Measurements from ENCODE around the gene ZFP36L1. TPM values are rescaled to one million over a fixed set of nuclear protein-coding genes. Genes with fewer than 3 reads are reported as not detected.

ZFP36L1 gene
- total RNA-seq, 4 donors from 2014 or later, result 154 to 451 (median 280) TPM

- Histone ChIP-seq H3K36me3 (peaks cover 0 to 51% of the 10 kb centered on the region in 2 donors), H3K4me1 (peaks cover 0 to 42% (median 10%) of the 10 kb centered on the region in 3 donors), H3K9me3 (no peaks in the 10 kb centered on the region), H3K27ac (peak overlapping the region; percentile 98 to 100 (median 100)), H3K4me3 (peak overlapping the region; percentile 65 to 87), H3K27me3 (no peaks in the 10 kb centered on the region)
- WGBS, 2 donors (ENCODE audit: low coverage in 1 of 2), result 0% methylated on average over 5 to 8 of the region's 8 CpGs
- no peak for ATAC-seq
- no peak for TF ChIP-seq POLR2A (IDR thresholded peaks at IDR 0.05)
- no peak for TF ChIP-seq POLR2AphosphoS5 (IDR thresholded peaks at IDR 0.05)
- TF ChIP-seq, protein P1, sequence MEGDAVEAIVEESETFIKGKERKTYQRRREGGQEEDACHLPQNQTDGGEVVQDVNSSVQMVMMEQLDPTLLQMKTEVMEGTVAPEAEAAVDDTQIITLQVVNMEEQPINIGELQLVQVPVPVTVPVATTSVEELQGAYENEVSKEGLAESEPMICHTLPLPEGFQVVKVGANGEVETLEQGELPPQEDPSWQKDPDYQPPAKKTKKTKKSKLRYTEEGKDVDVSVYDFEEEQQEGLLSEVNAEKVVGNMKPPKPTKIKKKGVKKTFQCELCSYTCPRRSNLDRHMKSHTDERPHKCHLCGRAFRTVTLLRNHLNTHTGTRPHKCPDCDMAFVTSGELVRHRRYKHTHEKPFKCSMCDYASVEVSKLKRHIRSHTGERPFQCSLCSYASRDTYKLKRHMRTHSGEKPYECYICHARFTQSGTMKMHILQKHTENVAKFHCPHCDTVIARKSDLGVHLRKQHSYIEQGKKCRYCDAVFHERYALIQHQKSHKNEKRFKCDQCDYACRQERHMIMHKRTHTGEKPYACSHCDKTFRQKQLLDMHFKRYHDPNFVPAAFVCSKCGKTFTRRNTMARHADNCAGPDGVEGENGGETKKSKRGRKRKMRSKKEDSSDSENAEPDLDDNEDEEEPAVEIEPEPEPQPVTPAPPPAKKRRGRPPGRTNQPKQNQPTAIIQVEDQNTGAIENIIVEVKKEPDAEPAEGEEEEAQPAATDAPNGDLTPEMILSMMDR (IDR thresholded peaks at IDR 0.05), result no peak
- no peak for TF ChIP-seq EP300 (IDR thresholded peaks at IDR 0.05)
These were observed 2.2 kb downstream of the ZFP36L1 start for GRCh38 chr14:68790644-68791077.

DNA sequence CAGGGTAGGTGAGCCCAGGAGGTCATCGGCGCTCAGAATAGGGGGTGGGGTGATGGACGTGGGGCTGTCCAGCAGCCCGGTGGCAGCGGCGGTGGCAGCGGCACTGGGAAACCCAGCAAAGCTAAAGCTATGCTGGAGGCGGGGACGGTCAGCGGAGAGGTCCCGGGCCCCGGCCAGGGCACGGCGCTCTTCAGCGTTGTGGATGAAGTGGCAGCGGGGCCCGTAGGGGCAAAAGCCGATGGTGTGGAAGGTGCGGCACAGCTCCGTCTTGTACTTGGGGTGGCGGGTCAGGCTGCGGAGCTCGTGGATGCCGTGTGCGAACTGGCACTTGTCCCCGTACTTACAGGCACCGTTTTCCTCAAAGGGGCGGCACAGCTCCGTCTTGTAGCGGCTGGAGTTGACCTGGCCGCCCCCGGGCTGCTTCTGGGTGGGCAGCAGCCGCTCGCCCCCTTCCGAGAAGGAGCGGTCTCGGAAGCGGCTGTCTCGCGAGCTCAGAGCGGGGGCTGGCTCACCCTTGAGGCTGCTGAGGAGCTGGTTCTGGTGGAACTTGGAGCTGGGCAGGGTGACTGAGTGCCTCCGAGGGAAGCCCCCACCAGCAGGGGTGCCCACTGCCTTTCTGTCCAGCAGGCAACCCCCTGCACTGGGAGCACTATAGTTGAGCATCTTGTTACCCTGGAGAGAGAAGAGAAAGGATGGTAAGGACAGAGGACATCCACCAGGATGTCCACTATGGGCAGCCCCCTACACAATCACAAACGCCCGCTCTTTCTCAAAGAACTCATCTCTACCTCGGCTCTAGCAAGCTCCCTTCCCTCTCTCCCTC, 2.8 kb downstream of the ZFP36L1 start:
- no peak for TF ChIP-seq EP300 (IDR thresholded peaks at IDR 0.05)
- TF ChIP-seq, protein P1 (IDR thresholded peaks at IDR 0.05), result peak in 2 of 4 experiments; percentile 13 to 28
- TF ChIP-seq POLR2A (IDR thresholded peaks at IDR 0.05), result peak in 1 of 2 donors; percentile 27
- peak; percentile 31 for TF ChIP-seq POLR2AphosphoS5 (IDR thresholded peaks at IDR 0.05)
- Histone ChIP-seq H3K27me3 (no peaks in the 10 kb centered on the region), H3K4me3 (peak overlapping the region; percentile 65 to 87), H3K4me1 (peaks cover 0 to 48% (median 10%) of the 10 kb centered on the region in 3 donors), H3K36me3 (peaks cover 0 to 51% of the 10 kb centered on the region in 2 donors), H3K9me3 (no peaks in the 10 kb centered on the region), H3K27ac (peak overlapping the region; percentile 98 to 100 (median 100))
- ATAC-seq, result no peak
- WGBS, 2 donors (ENCODE audit: low coverage in 1 of 2), result 0 to 6% methylated on average over 2 to 9 of the region's 45 CpGs

GRCh38 chr14:68788996-68789820, 3.7 kb downstream of the ZFP36L1 start:
- H3K9me3 ChIP-seq, result no peaks in the 10 kb centered on the region
- ATAC-seq, result peak; percentile 16
- H3K36me3 ChIP-seq, result peaks cover 0 to 51% of the 10 kb centered on the region in 2 donors
- peak overlapping the region; percentile 65 to 87 for H3K4me3 ChIP-seq
- TF ChIP-seq POLR2A (IDR thresholded peaks at IDR 0.05), result no peak
- TF ChIP-seq EP300 (IDR thresholded peaks at IDR 0.05), result no peak
- TF ChIP-seq, protein P1 (IDR thresholded peaks at IDR 0.05), result peak in 3 of 4 experiments; percentile 72 to 83 (median 74)
- TF ChIP-seq POLR2AphosphoS5 (IDR thresholded peaks at IDR 0.05), result peak; percentile 70
- peak overlapping the region; percentile 98 to 100 (median 100) for H3K27ac ChIP-seq
- WGBS, 2 donors (ENCODE audit: low coverage in 1 of 2), result 0% methylated on average over 11 of the region's 16 CpGs
- H3K27me3 ChIP-seq, result no peaks in the 10 kb centered on the region
- H3K4me1 ChIP-seq, result peaks cover 0 to 48% (median 10%) of the 10 kb centered on the region in 3 donors

- Histone ChIP-seq H3K27ac (peak overlapping the region; percentile 98 to 100 (median 100)), H3K27me3 (no peaks in the 10 kb centered on the region), H3K36me3 (peaks cover 0 to 51% of the 10 kb centered on the region in 2 donors), H3K9me3 (no peaks in the 10 kb centered on the region), H3K4me3 (peak overlapping the region; percentile 65 to 87), H3K4me1 (peaks cover 0 to 48% (median 10%) of the 10 kb centered on the region in 3 donors)
- 8 to 9% methylated on average over 7 to 9 of the region's 10 CpGs for WGBS, 2 donors (ENCODE audit: low coverage in 1 of 2)
- TF ChIP-seq POLR2AphosphoS5 (IDR thresholded peaks at IDR 0.05) (peak; percentile 29), EP300 (IDR thresholded peaks at IDR 0.05) (no peak), POLR2A (IDR thresholded peaks at IDR 0.05) (peak in 1 of 2 donors; percentile 8)
- TF ChIP-seq, protein P1 (IDR thresholded peaks at IDR 0.05), result peak in 1 of 4 experiments; percentile 5
- no peak for ATAC-seq
These were observed 4.4 kb downstream of the ZFP36L1 start for GRCh38 chr14:68788275-68788995.
